T47D (cell line): ENCODE results near the gene MVD.

Experiments used
- DNase-seq, 2 experiments: peaks; one replicate each; pipeline versions ENCODE4 v3.0.0 to v3.0.0-alpha.2; 2011 to 2012; ENCODE audit warnings: low read depth in 1 of 2, low spot score in 1 of 2
- JUND ChIP-seq: IDR thresholded peaks from 2 replicates; pipeline ENCODE4 v1.6.1; 2012; ENCODE audit warnings: low read depth
- in situ Hi-C: cut with HindIII; loops from 2 replicates; pipeline ENCODE4 v1.10.0; 2016; ENCODE audit warnings: low sequenced_read_pairs, low pct_unique_long_range_greater_than_20kb

Gene MVD

DNA sequence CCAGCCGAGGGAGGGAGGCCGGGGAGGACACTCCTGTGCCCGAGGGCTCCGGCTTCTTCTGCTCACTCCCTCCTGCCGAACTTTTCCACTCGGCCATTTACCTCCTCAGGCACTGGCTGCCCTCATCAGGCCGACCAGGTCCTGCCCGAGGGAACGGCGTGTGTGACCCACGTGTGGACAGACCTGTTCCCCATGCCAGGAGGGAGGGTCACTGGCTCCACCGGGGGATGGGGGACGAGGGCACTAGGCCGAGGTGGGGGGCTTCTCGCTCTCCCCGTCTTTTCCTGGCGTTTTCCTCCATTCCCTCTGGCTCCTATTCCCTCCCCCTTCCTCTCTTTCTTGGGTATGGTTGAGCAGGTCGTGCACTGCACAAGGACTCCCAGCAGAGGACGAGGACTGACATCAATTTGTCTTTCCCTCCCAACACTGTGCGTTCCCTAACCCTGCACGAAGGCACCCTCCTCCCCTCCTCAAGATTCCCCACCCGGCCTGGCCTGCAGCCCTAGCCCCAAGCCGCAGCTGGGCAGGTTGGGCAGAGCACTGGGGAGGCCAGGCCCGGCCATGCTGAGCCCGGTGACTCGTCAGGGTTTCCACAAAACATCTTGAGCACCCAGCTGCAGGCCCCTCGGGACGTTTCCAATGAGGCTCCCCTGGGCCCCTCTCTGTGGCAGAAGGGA is 27.8 kb downstream of the MVD start:
- in situ Hi-C loops = no loop called here
- TF ChIP-seq JUND = no peak
- no peak for DNase-seq

DNA sequence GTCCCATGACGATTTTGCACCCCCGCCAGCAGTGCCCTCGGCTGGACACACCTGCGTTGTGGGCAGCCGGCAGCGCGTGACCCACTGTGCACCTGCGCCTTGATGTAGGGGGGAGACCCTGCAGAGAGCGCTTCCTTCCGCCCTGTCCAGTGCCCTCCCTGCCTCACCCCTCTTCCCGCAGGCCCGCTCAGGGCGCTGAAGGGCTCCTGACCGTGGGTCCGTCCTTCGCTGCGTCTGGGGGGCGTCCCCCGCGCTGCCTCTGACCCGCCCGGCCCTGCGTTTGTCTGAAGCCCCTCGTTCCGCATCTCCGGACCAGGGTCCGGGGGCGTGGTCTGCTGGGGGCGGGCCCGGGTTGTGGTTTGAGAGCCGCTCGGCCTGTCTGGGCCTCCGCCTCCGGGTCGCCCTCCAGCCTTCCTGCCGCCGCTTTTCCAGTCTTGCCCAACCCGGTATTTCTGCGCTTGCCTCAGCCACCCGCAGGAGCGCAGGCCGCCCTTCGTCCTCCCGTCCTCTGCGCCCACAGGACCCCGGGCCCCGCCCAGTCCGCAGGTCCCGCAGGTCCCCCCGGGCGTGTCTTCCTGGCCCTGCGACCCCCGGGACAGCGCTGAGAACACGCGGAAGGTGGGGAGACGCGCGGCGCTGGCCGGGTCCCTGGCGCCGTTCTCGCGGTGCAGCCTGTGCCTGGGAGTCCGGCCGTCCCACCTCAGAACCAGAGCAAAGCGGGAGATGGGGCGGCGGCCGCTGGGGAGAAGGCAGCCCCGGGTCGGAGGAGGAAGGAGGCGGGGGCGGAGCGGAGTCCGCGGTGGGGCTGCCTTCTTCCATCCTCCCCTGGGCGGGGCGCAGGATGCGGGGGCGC is 28.5 kb downstream of the MVD start:
- no peak for DNase-seq
- TF ChIP-seq JUND = no peak
- in situ Hi-C loops = no loop called here

DNA sequence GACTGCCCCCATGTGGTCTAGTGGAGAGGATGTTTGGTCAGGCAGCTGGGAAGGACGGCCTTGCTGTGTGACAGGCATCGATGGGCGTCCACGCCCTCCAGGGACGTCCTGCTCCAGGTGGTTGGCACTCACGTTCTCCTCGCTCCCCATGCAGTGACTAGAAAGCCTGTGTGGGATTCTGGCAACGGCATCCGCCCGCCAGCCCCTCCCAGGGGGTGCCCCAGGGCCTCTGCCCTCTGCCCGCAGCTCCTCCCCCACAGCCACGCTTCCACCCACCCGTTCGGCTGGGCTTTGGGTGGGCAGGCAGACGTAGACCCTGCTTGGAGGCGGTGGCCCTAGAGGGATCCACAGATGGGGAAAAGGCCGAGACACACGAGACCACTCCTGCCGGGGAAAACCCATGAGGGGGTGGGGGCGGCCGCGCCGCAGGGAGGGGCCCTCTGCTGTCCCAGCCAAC is 29.2 kb downstream of the MVD start:
- in situ Hi-C loops = no loop called here
- DNase-seq = peak in 1 of 2 experiments; percentile 44

DNA sequence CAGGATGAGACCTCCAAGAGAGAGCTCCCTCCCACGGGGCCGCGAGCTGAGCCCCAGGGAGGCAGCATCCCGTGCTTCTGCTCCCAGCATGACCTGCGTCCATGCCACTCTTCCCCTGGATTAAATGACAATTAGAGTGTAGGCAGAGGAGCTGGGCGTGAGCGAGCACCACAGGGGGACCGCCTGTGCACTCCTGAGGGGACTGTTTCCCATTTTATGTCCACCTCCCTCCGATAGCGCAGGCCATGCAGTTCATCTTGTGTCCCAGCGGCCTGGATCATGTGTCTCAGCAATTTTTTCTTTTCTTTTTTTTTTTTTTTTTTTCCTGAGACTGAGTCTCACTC is 30.3 kb downstream of the MVD start:
- in situ Hi-C loops = no loop called here
- no peak for DNase-seq
- no peak for TF ChIP-seq JUND

More for the DNA sequence above, 29.2 kb downstream of the MVD start:
- no peak for TF ChIP-seq JUND

GRCh38 chr16:88631920-88632586 is 30.8 kb downstream of the MVD start:
- in situ Hi-C loops = no loop called here
- no peak for DNase-seq
- TF ChIP-seq JUND = no peak

DNA sequence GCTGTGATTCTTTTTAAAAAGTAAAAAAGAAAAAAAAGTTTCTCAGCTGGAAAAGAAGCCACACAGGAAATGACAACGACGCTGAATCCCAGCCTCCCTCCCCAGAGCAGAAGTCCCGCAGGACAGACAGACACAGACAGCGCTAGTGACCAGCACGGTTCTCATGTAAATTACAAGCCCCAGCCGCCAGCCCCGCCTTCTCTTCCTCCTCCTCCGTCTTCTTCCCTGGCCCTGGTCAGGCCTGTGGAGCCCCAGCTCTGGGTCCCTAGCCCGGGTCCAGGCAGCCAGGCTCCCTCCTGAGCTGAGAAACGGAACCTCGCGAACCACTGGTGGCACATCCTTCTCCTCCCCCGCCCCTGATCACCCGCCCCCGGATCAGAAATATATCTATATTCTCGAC is 31.5 kb downstream of the MVD start:
- TF ChIP-seq JUND = no peak
- in situ Hi-C loops = no loop called here
- DNase-seq = no peak

DNA sequence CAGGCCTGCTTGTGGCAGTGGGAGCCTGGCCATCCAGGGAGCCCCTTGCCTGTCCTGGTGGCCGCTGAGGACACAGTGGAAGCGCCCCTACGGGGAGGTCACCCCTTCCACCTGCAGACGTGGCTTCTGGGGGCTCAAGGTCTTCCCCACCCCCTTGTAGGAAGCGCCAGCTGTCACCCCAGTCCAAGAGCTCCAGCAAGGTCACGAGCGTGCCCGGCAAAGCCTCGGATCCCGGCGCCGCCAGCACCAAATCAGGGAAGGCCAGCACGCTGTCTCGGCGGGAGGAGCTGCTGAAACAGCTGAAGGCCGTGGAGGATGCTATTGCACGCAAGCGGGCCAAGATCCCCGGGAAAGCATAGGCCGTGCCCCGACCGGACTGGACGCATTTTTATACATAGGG is 31.9 kb downstream of the MVD start:
- no peak for TF ChIP-seq JUND
- in situ Hi-C loops = no loop called here
- no peak for DNase-seq

GRCh38 chr16:88630433-88630832 is 32.5 kb downstream of the MVD start:
- no peak for DNase-seq
- in situ Hi-C loops = no loop called here
- TF ChIP-seq JUND = no peak

DNA sequence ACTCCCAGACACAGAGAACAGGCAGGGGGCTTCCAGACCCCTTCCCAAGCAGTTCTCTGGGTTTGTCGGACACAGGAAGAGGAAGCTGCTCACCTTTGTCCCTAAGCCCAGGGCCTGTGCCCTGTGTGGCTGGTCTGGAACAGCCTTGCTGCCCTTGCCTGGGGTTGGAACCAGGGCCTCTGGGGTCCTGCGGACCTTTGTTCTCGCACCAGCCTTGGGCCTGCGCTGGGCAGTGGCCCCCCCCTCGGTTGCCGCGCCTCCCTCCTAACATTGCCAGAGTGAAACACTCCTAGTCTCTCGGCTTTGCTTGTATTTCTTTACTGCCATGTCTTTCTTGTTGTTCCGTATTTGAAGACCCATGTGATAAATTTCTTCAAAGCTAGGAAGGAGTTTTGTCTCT is 33.1 kb downstream of the MVD start:
- no peak for DNase-seq
- TF ChIP-seq JUND = no peak
- in situ Hi-C loops = no loop called here

GRCh38 chr16:88628512-88628974 is 34.3 kb downstream of the MVD start:
- no peak for TF ChIP-seq JUND
- in situ Hi-C loops = no loop called here
- no peak for DNase-seq

- in situ Hi-C loops = no loop called here
- TF ChIP-seq JUND = no peak
These were observed 35.1 kb downstream of the MVD start for GRCh38 chr16:88627531-88628411.

GRCh38 chr16:88626646-88627045 is 36.2 kb downstream of the MVD start:
- no peak for DNase-seq
- no peak for TF ChIP-seq JUND
- in situ Hi-C loops = no loop called here

More at GRCh38 chr16:88627531-88628411, 35.1 kb downstream of the MVD start:
- no peak for DNase-seq
